SK-N-SH treated with all-trans-retinoic acid at 6 μM for 48 hours (cell line): ENCODE measurements around the gene DEF6.

ENCODE experiments used
- ARNTL ChIP-seq: fragments of 450-650 bp; formaldehyde crosslinking; IDR thresholded peaks from 2 replicates; pipeline ENCODE4 v1.5.0; 2020; ENCODE audit warnings: low read depth, mild to moderate bottlenecking, moderate library complexity, borderline replicate concordance
- CSDC2 ChIP-seq: fragments of 250-450 bp; sonication (Bioruptor Pico); IDR thresholded peaks from 2 replicates; pipeline ENCODE4 v1.5.0; 2020; ENCODE audit warnings: mild to moderate bottlenecking, moderate library complexity
- RARB ChIP-seq: fragments of 250-450 bp; sonication (Bioruptor Pico); IDR thresholded peaks from 2 replicates; pipeline ENCODE4 v1.8.0; 2021; ENCODE audit warnings: mild to moderate bottlenecking, moderate library complexity
- TCF4 ChIP-seq: fragments of 250-450 bp; sonication (Bioruptor Pico); IDR thresholded peaks from 2 replicates; pipeline ENCODE4 v1.8.0; 2021; ENCODE audit warnings: mild to moderate bottlenecking, moderate library complexity, borderline replicate concordance
- TSHZ2 ChIP-seq: fragments of 250-450 bp; sonication (Bioruptor Pico); IDR thresholded peaks from 2 replicates; pipeline ENCODE4 v1.5.0; 2020; ENCODE audit warnings: mild to moderate bottlenecking, moderate library complexity
- ZNF8 ChIP-seq: fragments of 450-650 bp; formaldehyde crosslinking; IDR thresholded peaks from 2 replicates; pipeline ENCODE4 v1.5.0; 2020; ENCODE audit warnings: mild to moderate bottlenecking, moderate library complexity

DNA sequence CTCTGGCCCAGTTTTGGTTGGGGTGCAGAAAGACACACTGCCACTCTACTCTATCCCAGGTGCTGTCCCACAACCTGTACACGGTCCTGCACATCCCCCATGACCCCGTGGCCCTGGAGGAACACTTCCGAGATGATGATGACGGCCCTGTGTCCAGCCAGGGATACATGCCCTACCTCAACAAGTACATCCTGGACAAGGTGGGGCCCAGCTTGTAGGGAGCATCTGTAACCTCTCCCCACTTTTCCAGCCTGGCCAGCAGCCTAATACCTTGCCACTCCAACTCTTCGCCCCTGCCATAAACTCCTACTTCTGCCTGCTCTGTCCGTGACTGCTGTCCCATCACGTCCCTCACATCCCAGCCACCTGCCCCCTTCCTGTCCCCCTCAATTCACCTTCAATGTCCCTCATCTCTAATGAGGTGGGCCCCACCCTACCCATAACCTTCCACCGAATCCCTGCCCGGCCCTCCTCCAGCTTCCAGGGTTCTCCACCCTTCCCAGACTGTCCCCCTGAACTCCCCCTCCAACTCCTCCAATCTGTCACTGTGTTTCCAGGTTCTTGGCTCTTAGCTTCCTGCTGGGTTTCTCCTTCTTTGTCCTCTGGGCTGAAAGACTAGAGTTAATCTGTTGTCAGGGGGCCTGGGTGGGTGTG is 12.1 kb downstream of the DEF6 start:
- TF ChIP-seq TCF4 = no peak
- no peak for TF ChIP-seq ZNF8 (CRISPR knock-in tag)
- TF ChIP-seq ARNTL = no peak
- TF ChIP-seq CSDC2 = no peak
- TF ChIP-seq TSHZ2 = no peak
- TF ChIP-seq RARB (CRISPR knock-in tag) = no peak
